Measurements from ENCODE around the gene ITGA11. TPM values are rescaled to one million over a fixed set of nuclear protein-coding genes. Genes with fewer than 3 reads are reported as not detected.

ITGA11 gene
- total RNA-seq, 1 donor = 567 TPM

GRCh38 chr15:68368731-68369435 lies 63.1 kb downstream of the ITGA11 start:
- no peaks in the 10 kb centered on the region for H3K27me3 ChIP-seq (ENCODE audit: insufficient read depth, low read length)
- no peak overlapping the region for H3K4me3 ChIP-seq (ENCODE audit: insufficient read depth, low read length)
- no peaks in the 10 kb centered on the region for H3K9me3 ChIP-seq (ENCODE audit: low read depth, low read length)
- H3K36me3 ChIP-seq (ENCODE audit: insufficient read depth, low read length) = peaks cover 79% of the 10 kb centered on the region
- TF ChIP-seq, protein P1, sequence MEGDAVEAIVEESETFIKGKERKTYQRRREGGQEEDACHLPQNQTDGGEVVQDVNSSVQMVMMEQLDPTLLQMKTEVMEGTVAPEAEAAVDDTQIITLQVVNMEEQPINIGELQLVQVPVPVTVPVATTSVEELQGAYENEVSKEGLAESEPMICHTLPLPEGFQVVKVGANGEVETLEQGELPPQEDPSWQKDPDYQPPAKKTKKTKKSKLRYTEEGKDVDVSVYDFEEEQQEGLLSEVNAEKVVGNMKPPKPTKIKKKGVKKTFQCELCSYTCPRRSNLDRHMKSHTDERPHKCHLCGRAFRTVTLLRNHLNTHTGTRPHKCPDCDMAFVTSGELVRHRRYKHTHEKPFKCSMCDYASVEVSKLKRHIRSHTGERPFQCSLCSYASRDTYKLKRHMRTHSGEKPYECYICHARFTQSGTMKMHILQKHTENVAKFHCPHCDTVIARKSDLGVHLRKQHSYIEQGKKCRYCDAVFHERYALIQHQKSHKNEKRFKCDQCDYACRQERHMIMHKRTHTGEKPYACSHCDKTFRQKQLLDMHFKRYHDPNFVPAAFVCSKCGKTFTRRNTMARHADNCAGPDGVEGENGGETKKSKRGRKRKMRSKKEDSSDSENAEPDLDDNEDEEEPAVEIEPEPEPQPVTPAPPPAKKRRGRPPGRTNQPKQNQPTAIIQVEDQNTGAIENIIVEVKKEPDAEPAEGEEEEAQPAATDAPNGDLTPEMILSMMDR (IDR thresholded peaks at IDR 0.05; ENCODE audit: extremely low read depth, low read depth, low read length) = no peak
- peaks cover 11% of the 10 kb centered on the region for H3K79me2 ChIP-seq (ENCODE audit: insufficient read depth, low read length)
- peak; percentile 79 for DNase-seq (ENCODE audit: insufficient read length, low spot score, missing footprints)
- H3K27ac ChIP-seq (ENCODE audit: low read depth, low read length) = peak overlapping the region; percentile 60
- H2AFZ ChIP-seq (ENCODE audit: low read length) = no peak overlapping the region
- H3K4me1 ChIP-seq (ENCODE audit: insufficient read depth, low read length) = peaks cover 53% of the 10 kb centered on the region
- H4K20me1 ChIP-seq (ENCODE audit: insufficient read depth, low read length) = peaks cover 29% of the 10 kb centered on the region
- H3K4me2 ChIP-seq (ENCODE audit: insufficient read depth, low read length) = no peak overlapping the region

- peaks cover 78% of the 10 kb centered on the region for H3K36me3 ChIP-seq (ENCODE audit: insufficient read depth, low read length)
- no peak overlapping the region for H2AFZ ChIP-seq (ENCODE audit: low read length)
- TF ChIP-seq, protein P1 (IDR thresholded peaks at IDR 0.05; ENCODE audit: extremely low read depth, low read depth, low read length) = no peak
- H3K4me1 ChIP-seq (ENCODE audit: insufficient read depth, low read length) = peaks cover 56% of the 10 kb centered on the region
- no peaks in the 10 kb centered on the region for H3K9me3 ChIP-seq (ENCODE audit: low read depth, low read length)
- DNase-seq (ENCODE audit: insufficient read length, low spot score, missing footprints) = peak; percentile 81
- no peaks in the 10 kb centered on the region for H3K27me3 ChIP-seq (ENCODE audit: insufficient read depth, low read length)
- no peak overlapping the region for H3K4me2 ChIP-seq (ENCODE audit: insufficient read depth, low read length)
- peak overlapping the region; percentile 60 for H3K27ac ChIP-seq (ENCODE audit: low read depth, low read length)
- H3K79me2 ChIP-seq (ENCODE audit: insufficient read depth, low read length) = peaks cover 3% of the 10 kb centered on the region
- no peak overlapping the region for H3K4me3 ChIP-seq (ENCODE audit: insufficient read depth, low read length)
- peaks cover 25% of the 10 kb centered on the region for H4K20me1 ChIP-seq (ENCODE audit: insufficient read depth, low read length)
Observed at GRCh38 chr15:68367992-68368391, 64.0 kb downstream of the ITGA11 start.

- TF ChIP-seq, protein P1 (IDR thresholded peaks at IDR 0.05; ENCODE audit: extremely low read depth, low read depth, low read length) = no peak
- peaks cover 81% of the 10 kb centered on the region for H3K36me3 ChIP-seq (ENCODE audit: insufficient read depth, low read length)
- no peaks in the 10 kb centered on the region for H3K27me3 ChIP-seq (ENCODE audit: insufficient read depth, low read length)
- H3K4me1 ChIP-seq (ENCODE audit: insufficient read depth, low read length) = peaks cover 49% of the 10 kb centered on the region
- H2AFZ ChIP-seq (ENCODE audit: low read length) = no peak overlapping the region
- peaks cover 2% of the 10 kb centered on the region for H3K79me2 ChIP-seq (ENCODE audit: insufficient read depth, low read length)
- H3K4me3 ChIP-seq (ENCODE audit: insufficient read depth, low read length) = no peak overlapping the region
- H4K20me1 ChIP-seq (ENCODE audit: insufficient read depth, low read length) = peaks cover 23% of the 10 kb centered on the region
- H3K4me2 ChIP-seq (ENCODE audit: insufficient read depth, low read length) = no peak overlapping the region
- H3K27ac ChIP-seq (ENCODE audit: low read depth, low read length) = no peak overlapping the region
- H3K9me3 ChIP-seq (ENCODE audit: low read depth, low read length) = no peaks in the 10 kb centered on the region
- no peak for DNase-seq (ENCODE audit: insufficient read length, low spot score, missing footprints)
Observed at GRCh38 chr15:68367226-68367625, 64.7 kb downstream of the ITGA11 start.

- Histone ChIP-seq H3K27ac (ENCODE audit: low read depth, low read length) (peak overlapping the region; percentile 4), H3K4me3 (ENCODE audit: insufficient read depth, low read length) (no peak overlapping the region), H3K4me1 (ENCODE audit: insufficient read depth, low read length) (peaks cover 46% of the 10 kb centered on the region), H2AFZ (ENCODE audit: low read length) (no peak overlapping the region), H3K79me2 (ENCODE audit: insufficient read depth, low read length) (peaks cover 2% of the 10 kb centered on the region), H4K20me1 (ENCODE audit: insufficient read depth, low read length) (peaks cover 21% of the 10 kb centered on the region), H3K36me3 (ENCODE audit: insufficient read depth, low read length) (peaks cover 90% of the 10 kb centered on the region), H3K9me3 (ENCODE audit: low read depth, low read length) (no peaks in the 10 kb centered on the region), H3K4me2 (ENCODE audit: insufficient read depth, low read length) (no peak overlapping the region), H3K27me3 (ENCODE audit: insufficient read depth, low read length) (no peaks in the 10 kb centered on the region)
- DNase-seq (ENCODE audit: insufficient read length, low spot score, missing footprints) = no peak
- TF ChIP-seq, protein P1 (IDR thresholded peaks at IDR 0.05; ENCODE audit: extremely low read depth, low read depth, low read length) = no peak
Observed at GRCh38 chr15:68366314-68366713, 65.6 kb downstream of the ITGA11 start.

Measured in osteoblast (primary cell).